HepG2 (cell line): ENCODE data around the gene MCM3AP. TPM values are rescaled to one million over a fixed set of nuclear protein-coding genes. Genes with fewer than 3 reads are reported as not detected.

ENCODE experiments used
- CHD4 ChIP-seq: fragments of 200-600 bp; sonication (generic); IDR thresholded peaks from 2 replicates; pipeline ENCODE4 v1.7.0; 2017; ENCODE audit warnings: mild to moderate bottlenecking, low read length, borderline replicate concordance
- DMAP1 ChIP-seq: IDR thresholded peaks from 2 replicates; pipeline ENCODE4 v1.6.1; 2016
- DR1 ChIP-seq: sonication (generic); formaldehyde crosslinking; IDR thresholded peaks from 2 replicates; pipeline ENCODE4 v1.8.0; 2021; ENCODE audit warnings: mild to moderate bottlenecking, missing genetic modification reagents, inconsistent platforms
- E2F1 ChIP-seq: sonication (generic); formaldehyde crosslinking; IDR thresholded peaks from 2 replicates; pipeline ENCODE4 v1.5.0; 2020; ENCODE audit warnings: missing genetic modification reagents
- HOXD1 ChIP-seq: sonication (generic); formaldehyde crosslinking; IDR thresholded peaks from 2 replicates; pipeline ENCODE4 v1.5.0; 2020; ENCODE audit warnings: missing genetic modification reagents
- ISX ChIP-seq: sonication (generic); formaldehyde crosslinking; conservative IDR thresholded peaks from 2 replicates; pipeline ENCODE4 v1.5.0; 2020; ENCODE audit warnings: missing genetic modification reagents
- MEF2D ChIP-seq: sonication (generic); formaldehyde crosslinking; IDR thresholded peaks from 2 replicates; pipeline ENCODE4 v1.5.1; 2020; ENCODE audit warnings: mild to moderate bottlenecking, missing genetic modification reagents
- MNT ChIP-seq: fragments of 450-650 bp; IDR thresholded peaks from 2 replicates; pipeline ENCODE4 v1.6.1; 2016
- MZF1 ChIP-seq: sonication (generic); formaldehyde crosslinking; IDR thresholded peaks from 2 replicates; pipeline ENCODE4 v1.8.1; 2023; ENCODE audit warnings: mild to moderate bottlenecking, missing genetic modification reagents, borderline replicate concordance
- NKX3-1 ChIP-seq: sonication (generic); formaldehyde crosslinking; IDR thresholded peaks from 2 replicates; pipeline ENCODE4 v1.5.0; 2020; ENCODE audit warnings: missing genetic modification reagents
- POLR2G ChIP-seq: fragments of 200-400 bp; formaldehyde crosslinking; IDR thresholded peaks from 2 replicates; pipeline ENCODE4 v1.6.1; 2018; ENCODE audit warnings: mild to moderate bottlenecking, low read depth, low read length, moderate library complexity
- RFX1 ChIP-seq: fragments of 450-650 bp; IDR thresholded peaks from 2 replicates; pipeline ENCODE4 v1.6.1; 2017
- SMARCC2 ChIP-seq: fragments of 450-650 bp; IDR thresholded peaks from 2 replicates; pipeline ENCODE4 v1.6.1; 2017; ENCODE audit warnings: antibody characterized with exemption, mild to moderate bottlenecking
- SP4 ChIP-seq: sonication (generic); formaldehyde crosslinking; IDR thresholded peaks from 2 replicates; pipeline ENCODE4 v1.8.1; 2023; ENCODE audit warnings: mild to moderate bottlenecking, missing genetic modification reagents
- U2AF2 ChIP-seq: fragments of 200-400 bp; formaldehyde crosslinking; IDR thresholded peaks from 2 replicates; pipeline ENCODE4 v1.6.1; 2017; ENCODE audit warnings: low read depth, mild to moderate bottlenecking, low read length
- ZBTB20 ChIP-seq: sonication (generic); formaldehyde crosslinking; IDR thresholded peaks from 2 replicates; pipeline ENCODE4 v1.8.1; 2023; ENCODE audit warnings: missing genetic modification reagents, low read depth, mild to moderate bottlenecking, borderline replicate concordance
- ZHX1 ChIP-seq: sonication (generic); formaldehyde crosslinking; IDR thresholded peaks from 2 replicates; pipeline ENCODE4 v1.8.1; 2022; ENCODE audit warnings: low read depth, mild to moderate bottlenecking, missing genetic modification reagents
- ZNF326 ChIP-seq: sonication (generic); formaldehyde crosslinking; IDR thresholded peaks from 2 replicates; pipeline ENCODE4 v1.4.0; 2020; ENCODE audit warnings: missing genetic modification reagents, borderline replicate concordance
- ZNF484 ChIP-seq: sonication (generic); formaldehyde crosslinking; IDR thresholded peaks from 2 replicates; pipeline ENCODE4 v1.5.1; 2020; ENCODE audit warnings: mild to moderate bottlenecking, low read depth, missing genetic modification reagents, borderline replicate concordance
- ZNF644 ChIP-seq: IDR thresholded peaks from 2 replicates; pipeline ENCODE4 v1.6.1; 2016; ENCODE audit warnings: low read depth
- ZNF770 ChIP-seq: sonication (generic); formaldehyde crosslinking; IDR thresholded peaks from 2 replicates; pipeline ENCODE4 v1.5.0; 2020; ENCODE audit warnings: mild to moderate bottlenecking, missing genetic modification reagents
- ZNF816 ChIP-seq: sonication (generic); formaldehyde crosslinking; IDR thresholded peaks from 2 replicates; pipeline ENCODE4 v1.8.0; 2022; ENCODE audit warnings: missing genetic modification reagents, mild to moderate bottlenecking, borderline replicate concordance
- ZSCAN25 ChIP-seq: sonication (generic); formaldehyde crosslinking; IDR thresholded peaks from 2 replicates; pipeline ENCODE4 v1.8.0; 2022; ENCODE audit warnings: mild to moderate bottlenecking, missing genetic modification reagents
- polyA plus RNA-seq, 8 experiments: library from polyadenylated mRNA; depleted of rRNA in 3 of 8; stranded (reverse) in 7 of 8; unstranded in 1 of 8; fragments of >200 nt; fragmentation: Illumina TruSeq in 4 of 8; extraction: Trizol in 4 of 8; gene quantifications; 2 replicates each; pipeline versions ENCODE4 v1.2.1 to v1.2.3, GENCODE V29; 2011 to 2016; ENCODE audit warnings: low read depth in 4 of 8, missing spikeins in 1 of 8, mixed read lengths in 1 of 8; ENCODE audit not compliant: insufficient read depth in 1 of 8
- total RNA-seq, 5 experiments: library from RNA; depleted of rRNA; stranded (reverse); fragments of >200 nt; fragmentation: Illumina TruSeq; extraction: Trizol; gene quantifications; 2 replicates each; pipeline ENCODE4 v1.2.3, GENCODE V29; 2016; ENCODE audit warnings: low read depth in 1 of 5

MCM3AP gene
- total and polyA plus RNA-seq, 2 of the 13 experiments (the other 11 are each of a cell fraction or from before 2014, with no cell fraction given), result 27.0 to 54.7 TPM

GRCh38 chr21:46285761-46286647 is 593 bp upstream of the MCM3AP start, which contains the start of gene YBEY (continued):
- TF ChIP-seq ZHX1 (no peak), SMARCC2 (no peak), E2F1 (peak; percentile 18; the same call in 1 of the 2 replicates), NKX3-1 (CRISPR knock-in tag) (no peak; the same call in 1 of the 2 replicates), HOXD1 (CRISPR knock-in tag) (peak; percentile 67; the same call in 1 of the 2 replicates), ZSCAN25 (peak; percentile 85; the same call in 1 of the 2 replicates), RFX1 (no peak), CHD4 (no peak), ZNF326 (CRISPR knock-in tag) (no peak), ZNF484 (no peak), MEF2D (CRISPR knock-in tag) (peak; percentile 77; the same call in 1 of the 2 replicates), ZNF816 (CRISPR knock-in tag) (no peak), MZF1 (CRISPR knock-in tag) (no peak), SP4 (CRISPR knock-in tag) (peak; percentile 78), DMAP1 (CRISPR knock-in tag) (peak; percentile 92), ZNF770 (CRISPR knock-in tag) (peak; percentile 70), ISX (no peak), ZBTB20 (CRISPR knock-in tag) (no peak; the same call in 1 of the 2 replicates), DR1 (0 out of 2 replicates have a peak, but pooled peaks have one; percentile 54), POLR2G (peak; percentile 93), U2AF2 (no peak), MNT (no peak), ZNF644 (CRISPR knock-in tag) (no peak)
